ENCODE results near the gene TMEM30B. TPM values are rescaled to one million over a fixed set of nuclear protein-coding genes. Genes with fewer than 3 reads are reported as not detected.

The TMEM30B gene
- total and polyA plus RNA-seq, 2 of the 13 experiments (the other 11 are each of a cell fraction or from before 2014, with no cell fraction given): not detected

- Histone ChIP-seq H4K20me1 (ENCODE audit: insufficient read depth, low read length) (no peaks in the 10 kb centered on the region), H2AFZ (ENCODE audit: low read length) (no peak overlapping the region), H3K4me1 (ENCODE audit: insufficient read depth, low read length) (no peaks in the 10 kb centered on the region), H3K4me3 (replicated peaks in 1 of 3; ENCODE audit: insufficient read depth in 1 of 3, low read depth in 2 of 3, low read length in 3 of 3) (no peak overlapping the region), H3K79me2 (ENCODE audit: insufficient read depth, low read length) (no peaks in the 10 kb centered on the region), H3K4me2 (ENCODE audit: low read depth, low read length) (no peak overlapping the region), H3K36me3 (replicated peaks in 1 of 2; ENCODE audit: control insufficient read depth in 1 of 2, insufficient read depth in 2 of 2, low read length in 2 of 2) (no peaks in the 10 kb centered on the region), H3K27me3 (ENCODE audit: control insufficient read depth in 1 of 2, insufficient read depth in 2 of 2, low read length in 2 of 2) (no peaks in the 10 kb centered on the region), H3K9me3 (ENCODE audit: low read length) (no peaks in the 10 kb centered on the region), H3K27ac (ENCODE audit: extremely low read length, insufficient read depth, low read length) (no peak overlapping the region), H3K9ac (ENCODE audit: insufficient read depth, low read depth, low read length) (no peak overlapping the region)
- POLR2A ChIA-PET: no interaction called here
- 0% methylated on average over 1 of the region's 3 CpGs for WGBS (ENCODE audit: low lambda C conversion rate)
- intact Hi-C loops (cut with micrococcal nuclease; ENCODE audit: unreplicated experiment) (no loop called here), in situ Hi-C loops (cut with HindIII; ENCODE audit: extremely low pct_ligation_motif_present, low pct_unique_long_range_greater_than_20kb) (loop anchor here (25.0 kb wide), 1 partner anchor 541 kb away; no protein-coding TSS in a partner anchor)
- FAIRE-seq (no peak), DNase-seq (ENCODE audit: low spot score) (no peak), ATAC-seq (no peak)
- TF ChIP-seq RXRB (CRISPR knock-in tag; IDR thresholded peaks at IDR 0.05; ENCODE audit: borderline replicate concordance) (no peak), DDIT3 (CRISPR knock-in tag; IDR thresholded peaks at IDR 0.05) (no peak), SSRP1 (CRISPR knock-in tag; IDR thresholded peaks at IDR 0.05) (no peak), MZF1 (CRISPR knock-in tag; IDR thresholded peaks at IDR 0.05; ENCODE audit: borderline replicate concordance) (no peak), SNRNP70 (IDR thresholded peaks at IDR 0.05; ENCODE audit: low read depth, low read length) (no peak), IRX3 (CRISPR knock-in tag; IDR thresholded peaks at IDR 0.05; ENCODE audit: borderline replicate concordance, low read depth) (no peak), POLR2AphosphoS2 (IDR thresholded peaks at IDR 0.05; ENCODE audit: low read depth, low read length) (no peak), SMAD3 (CRISPR knock-in tag; IDR thresholded peaks at IDR 0.05) (no peak), ARID4A (CRISPR knock-in tag; IDR thresholded peaks at IDR 0.05; ENCODE audit: borderline replicate concordance) (no peak), ZNF703 (CRISPR knock-in tag; IDR thresholded peaks at IDR 0.05; ENCODE audit: borderline replicate concordance) (no peak), ZNF879 (CRISPR knock-in tag; IDR thresholded peaks at IDR 0.05) (no peak), ZNF83 (CRISPR knock-in tag; IDR thresholded peaks at IDR 0.05; ENCODE audit: borderline replicate concordance) (no peak)
- no TSS peak for BruUV-seq (replicated peaks)
- CTCF ChIA-PET (ENCODE audit: low intra/inter-chr PET ratio, low total read pairs): interaction anchor here (1.1 to 1.9 kb wide), 2 partner anchors 160 to 831 kb away, joined by 5 to 7 read pairs; no protein-coding TSS in a partner anchor
Measured at GRCh38 chr14:61296151-61296550, 15.0 kb upstream of the TMEM30B start.

Measured in HepG2 (cell line).